Central memory CD4-positive, alpha-beta T cell (primary cell): ENCODE measurements around the gene IFI44.

ENCODE experiments used
- DNase-seq: peaks from one replicate; pipeline ENCODE4 v3.0.0; 2022

The IFI44 gene

GRCh38 chr1:78658901-78659300, 9.3 kb downstream of the IFI44 start:
- DNase-seq: no peak

- DNase-seq: no peak
These were observed 14.3 kb downstream of the IFI44 start for GRCh38 chr1:78663923-78664322.

- DNase-seq: no peak
These were observed 15.1 kb downstream of the IFI44 start for GRCh38 chr1:78664763-78665162.

GRCh38 chr1:78665809-78666208, 16.2 kb downstream of the IFI44 start:
- no peak for DNase-seq

GRCh38 chr1:78667939-78668338, 18.3 kb downstream of the IFI44 start:
- no peak for DNase-seq

GRCh38 chr1:78668427-78668826, 18.8 kb downstream of the IFI44 start:
- no peak for DNase-seq

- DNase-seq: no peak
These were observed 22.8 kb downstream of the IFI44 start for GRCh38 chr1:78672428-78672827.

GRCh38 chr1:78673120-78673519, 23.5 kb downstream of the IFI44 start:
- no peak for DNase-seq

GRCh38 chr1:78676347-78676982, 26.8 kb downstream of the IFI44 start:
- peak; percentile 51 for DNase-seq

- DNase-seq: no peak
These were observed 27.4 kb downstream of the IFI44 start for GRCh38 chr1:78676993-78677392.

GRCh38 chr1:78677788-78678187, 28.2 kb downstream of the IFI44 start:
- DNase-seq: no peak

GRCh38 chr1:78678324-78678723, 28.7 kb downstream of the IFI44 start:
- no peak for DNase-seq

- no peak for DNase-seq
These were observed 31.6 kb downstream of the IFI44 start for GRCh38 chr1:78681265-78681664.

- no peak for DNase-seq
These were observed 32.9 kb downstream of the IFI44 start for GRCh38 chr1:78682496-78682895.

GRCh38 chr1:78683079-78683478, 33.4 kb downstream of the IFI44 start:
- no peak for DNase-seq

- DNase-seq: no peak
These were observed 37.7 kb downstream of the IFI44 start for GRCh38 chr1:78687315-78687714.

- DNase-seq: no peak
These were observed 38.3 kb downstream of the IFI44 start for GRCh38 chr1:78687914-78688313.

- no peak for DNase-seq
These were observed 39.1 kb downstream of the IFI44 start for GRCh38 chr1:78688697-78689096.

- no peak for DNase-seq
These were observed 40.9 kb downstream of the IFI44 start for GRCh38 chr1:78690516-78690915.

- no peak for DNase-seq
These were observed 42.5 kb downstream of the IFI44 start for GRCh38 chr1:78691995-78692747.

GRCh38 chr1:78699813-78700212, 50.2 kb downstream of the IFI44 start:
- DNase-seq: no peak

- no peak for DNase-seq
These were observed 52.8 kb downstream of the IFI44 start for GRCh38 chr1:78702426-78702825.

GRCh38 chr1:78703806-78704205, 54.2 kb downstream of the IFI44 start:
- DNase-seq: no peak

GRCh38 chr1:78712467-78713051, 62.9 kb downstream of the IFI44 start:
- no peak for DNase-seq
